Hindlimb muscle (tissue), 1 donor: ENCODE measurements around the gene MRPL14. TPM values are rescaled to one million over a fixed set of nuclear protein-coding genes. Genes with fewer than 3 reads are reported as not detected.
"Not testable (repeated sequence)": the region's sequence is repeated elsewhere in the genome, so short reads cannot be mapped to it uniquely, and the experiment has no call there.

Experiments used
- DNase-seq: peaks from one replicate; pipeline ENCODE4 v3.0.0-alpha.2; 2013
- polyA plus RNA-seq: library from polyadenylated mRNA; unstranded; fragments of 120-200 nt; gene quantifications from one replicate; pipeline ENCODE4 v1.2.1, GENCODE V29; 2013; ENCODE audit not compliant: insufficient read length

Gene MRPL14
- polyA plus RNA-seq, 1 donor, result 37.7 TPM

DNA sequence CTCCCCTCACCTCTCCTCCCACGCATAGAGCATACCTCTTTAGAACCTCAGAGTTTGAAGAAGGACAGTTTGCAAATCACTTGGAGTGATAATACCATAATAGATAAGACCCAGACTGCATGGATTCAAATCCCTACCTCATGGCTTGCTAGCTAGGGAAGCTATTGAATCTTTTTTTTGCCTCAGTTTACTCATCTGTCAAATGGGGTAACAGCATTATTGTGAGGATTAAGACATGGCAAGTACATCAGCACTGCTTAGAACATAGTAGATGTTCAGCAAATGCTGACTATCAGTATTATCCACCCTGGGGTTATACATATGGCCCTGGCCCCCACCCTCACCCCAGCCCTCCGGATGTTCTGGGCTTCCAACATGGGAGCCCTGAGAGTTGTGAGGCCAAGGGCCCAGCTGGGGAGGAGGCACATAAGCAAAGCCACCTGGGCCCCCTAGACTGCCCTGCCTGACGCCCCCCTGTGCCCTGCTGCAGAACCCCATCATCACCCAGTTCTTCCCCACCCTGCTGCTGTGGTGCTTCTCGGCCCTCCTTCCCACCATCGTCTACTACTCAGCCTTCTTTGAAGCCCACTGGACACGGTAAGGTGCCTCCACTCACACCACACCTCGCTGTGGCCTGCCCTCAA lies 22.2 kb upstream of the MRPL14 start:
- DNase-seq, result no peak

DNA sequence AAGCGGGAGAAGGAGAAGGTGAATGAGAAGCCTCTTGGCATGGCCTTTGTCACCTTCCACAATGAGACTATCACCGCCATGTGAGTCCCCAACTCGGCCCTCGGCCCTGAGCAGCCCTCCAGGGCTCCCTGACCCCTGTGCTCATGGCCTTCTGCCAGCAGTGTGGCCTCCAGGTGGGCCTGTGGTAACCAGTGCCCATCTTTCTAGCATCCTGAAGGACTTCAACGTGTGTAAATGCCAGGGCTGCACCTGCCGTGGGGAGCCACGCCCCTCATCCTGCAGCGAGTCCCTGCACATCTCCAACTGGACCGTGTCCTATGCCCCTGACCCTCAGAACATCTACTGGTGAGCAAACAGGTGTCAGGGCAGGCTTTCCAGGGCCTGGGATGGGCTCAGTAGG lies 21.1 kb upstream of the MRPL14 start:
- DNase-seq, result no peak

DNA sequence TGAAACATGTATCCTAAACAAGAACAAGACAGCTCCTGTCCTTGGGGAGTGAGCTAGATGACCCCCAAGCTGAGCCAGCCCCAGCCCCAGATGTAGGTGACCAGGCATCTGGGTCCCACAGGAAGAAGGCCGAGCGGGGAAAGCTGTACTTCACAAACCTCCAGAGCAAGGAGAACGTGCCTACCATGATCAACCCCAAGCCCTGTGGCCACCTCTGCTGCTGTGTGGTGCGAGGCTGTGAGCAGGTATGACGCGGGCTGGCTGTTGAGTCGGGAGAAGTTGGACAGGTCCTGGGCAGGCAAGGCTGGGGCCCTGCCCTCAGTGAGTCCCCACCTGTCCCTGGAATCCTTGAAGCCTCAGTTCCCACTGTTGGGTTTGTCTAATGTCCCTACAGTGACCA lies 20.0 kb upstream of the MRPL14 start:
- DNase-seq, result no peak

DNA sequence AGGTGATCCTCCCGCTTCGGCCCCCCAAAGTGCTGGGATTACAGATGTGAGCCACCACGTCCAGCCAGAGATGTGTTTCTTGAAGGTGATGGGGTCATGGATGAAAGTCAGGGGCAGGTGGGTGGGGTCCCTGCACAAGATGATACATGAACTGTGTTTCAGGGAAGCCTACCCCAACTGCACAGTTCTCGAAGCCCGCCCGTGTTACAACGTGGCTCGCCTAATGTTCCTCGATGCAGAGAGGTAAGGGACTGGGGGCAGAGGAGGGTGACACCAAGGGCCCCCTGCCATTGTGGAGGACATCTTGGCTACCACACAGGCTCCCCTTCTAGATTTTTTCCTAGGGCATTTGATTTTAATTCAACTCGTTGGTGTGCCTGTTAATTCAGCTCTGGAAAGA lies 19.4 kb upstream of the MRPL14 start:
- DNase-seq, result no peak

DNA sequence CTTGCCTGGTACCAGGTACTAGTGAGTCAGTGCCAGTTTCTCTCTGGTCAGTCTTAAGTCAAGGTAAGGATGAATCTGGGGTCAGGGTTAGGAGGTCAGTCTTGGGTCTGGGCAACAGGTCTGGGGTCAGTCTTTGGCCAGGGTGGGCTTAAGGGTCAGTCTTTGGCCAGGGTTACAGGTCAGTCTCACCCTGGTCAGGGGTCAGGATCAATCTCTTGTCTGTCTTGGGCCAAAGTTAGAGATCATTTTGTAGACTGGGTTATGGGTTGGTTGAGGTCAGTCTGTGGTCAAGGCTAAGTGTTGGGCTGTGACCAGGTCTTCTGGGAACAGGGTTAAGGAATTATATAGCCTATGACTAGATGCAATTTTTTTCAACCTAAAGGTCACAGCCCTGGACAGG lies 18.6 kb upstream of the MRPL14 start:
- DNase-seq, result no peak

DNA sequence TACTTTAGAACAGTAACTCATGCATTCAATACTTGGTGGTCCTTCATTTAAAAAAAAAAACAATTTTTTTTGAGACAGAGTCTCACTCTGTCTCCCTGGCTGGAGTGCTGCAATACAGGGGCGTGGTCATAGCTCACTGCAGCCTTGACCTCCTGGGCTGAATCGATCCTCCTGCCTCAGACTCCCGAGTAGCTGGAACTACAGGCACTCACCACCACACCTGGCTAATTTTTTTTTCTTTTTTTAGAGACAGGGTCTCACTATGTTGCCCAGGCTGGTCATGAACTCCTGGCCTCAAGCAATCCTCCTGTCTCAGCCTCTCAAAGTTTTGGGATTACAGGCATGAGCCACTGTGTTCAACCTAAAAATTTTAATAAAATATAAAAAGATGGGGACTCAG lies 17.3 kb upstream of the MRPL14 start:
- DNase-seq, result not testable (repeated sequence)

DNA sequence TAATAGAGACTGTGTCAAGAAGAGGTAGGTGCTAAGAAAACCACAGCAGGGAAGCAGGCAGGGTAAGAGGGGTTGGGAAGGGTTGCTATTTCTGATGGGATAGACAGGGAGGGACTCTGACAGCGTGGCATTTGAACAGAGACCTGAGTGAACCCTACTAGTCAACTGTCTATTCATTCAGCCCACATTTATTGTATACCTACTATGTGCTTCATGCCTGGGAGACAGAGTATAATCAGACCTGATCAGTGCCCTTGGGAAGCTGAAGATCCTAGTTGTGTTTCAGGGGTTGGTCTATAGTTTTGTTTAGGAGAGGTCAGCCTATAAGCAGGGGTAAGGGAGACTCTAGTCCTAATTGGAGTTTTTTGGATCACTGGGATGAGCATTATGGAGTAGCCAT lies 16.5 kb upstream of the MRPL14 start:
- no peak for DNase-seq

DNA sequence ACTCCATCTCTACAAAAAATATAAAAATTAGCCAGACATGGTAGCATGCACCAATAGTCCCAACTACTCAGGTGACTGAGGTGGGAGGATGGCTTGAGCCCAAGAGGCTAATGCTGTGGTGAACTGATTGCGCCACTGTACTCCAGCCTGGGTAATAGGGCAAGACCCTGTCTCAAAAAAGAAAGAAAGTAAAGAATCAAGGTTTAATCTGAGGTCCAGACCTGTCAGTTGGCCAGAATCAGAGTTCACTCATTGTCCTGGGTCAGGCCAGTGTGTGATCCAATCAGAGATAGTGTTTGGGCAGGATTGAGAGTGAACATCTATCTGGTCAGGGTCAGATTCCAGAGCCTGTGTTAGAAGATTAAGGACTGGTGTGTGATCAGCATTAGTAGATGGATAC lies 15.6 kb upstream of the MRPL14 start:
- no peak for DNase-seq

DNA sequence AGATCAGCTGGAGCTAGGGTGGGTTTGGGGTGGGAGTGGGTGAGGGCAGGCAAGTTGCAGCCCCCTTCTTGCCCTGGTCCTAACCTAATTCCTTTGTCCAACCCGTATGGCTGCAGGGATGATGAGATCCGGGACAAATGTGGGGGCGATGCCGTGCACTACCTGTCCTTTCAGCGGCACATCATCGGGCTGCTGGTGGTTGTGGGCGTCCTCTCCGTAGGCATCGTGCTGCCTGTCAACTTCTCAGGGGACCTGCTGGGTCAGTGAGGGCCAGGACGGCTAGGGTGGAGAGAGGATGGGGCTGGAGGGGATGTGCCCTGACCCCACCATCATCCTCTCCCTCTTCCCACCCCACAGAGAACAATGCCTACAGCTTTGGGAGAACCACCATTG lies 12.1 kb upstream of the MRPL14 start:
- no peak for DNase-seq

DNA sequence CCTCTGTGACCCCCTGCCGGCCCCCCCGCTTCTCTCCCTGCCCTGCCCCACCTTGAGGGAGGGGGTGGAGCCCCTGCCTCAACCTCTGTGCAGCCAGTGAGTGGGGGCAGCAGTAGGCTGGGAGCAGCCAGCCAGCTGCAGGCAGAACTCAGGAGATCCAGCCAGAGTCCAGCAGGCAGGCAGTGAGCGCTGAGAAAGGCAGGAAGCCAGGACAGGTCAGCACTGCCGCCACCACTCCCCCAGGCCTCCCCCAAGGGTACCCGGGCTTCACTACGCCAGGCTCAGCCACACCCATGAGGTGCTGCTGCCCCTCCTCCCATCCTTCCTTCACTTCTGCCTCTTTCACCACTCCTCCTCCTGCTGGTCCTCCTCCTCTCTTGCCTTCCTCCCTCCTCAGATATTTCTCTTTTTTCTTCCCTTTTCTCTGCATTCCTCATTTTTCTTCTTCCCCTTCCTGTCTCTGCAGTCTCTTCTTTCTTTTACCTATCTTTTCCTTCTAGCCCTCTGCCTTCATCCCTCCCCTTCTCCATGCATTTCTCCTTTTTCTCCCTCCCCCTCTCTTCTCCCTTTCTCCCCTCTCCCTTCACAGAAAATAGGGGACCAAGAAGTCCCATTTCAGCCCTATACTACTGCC lies 11.6 kb upstream of the MRPL14 start:
- DNase-seq, result no peak

DNA sequence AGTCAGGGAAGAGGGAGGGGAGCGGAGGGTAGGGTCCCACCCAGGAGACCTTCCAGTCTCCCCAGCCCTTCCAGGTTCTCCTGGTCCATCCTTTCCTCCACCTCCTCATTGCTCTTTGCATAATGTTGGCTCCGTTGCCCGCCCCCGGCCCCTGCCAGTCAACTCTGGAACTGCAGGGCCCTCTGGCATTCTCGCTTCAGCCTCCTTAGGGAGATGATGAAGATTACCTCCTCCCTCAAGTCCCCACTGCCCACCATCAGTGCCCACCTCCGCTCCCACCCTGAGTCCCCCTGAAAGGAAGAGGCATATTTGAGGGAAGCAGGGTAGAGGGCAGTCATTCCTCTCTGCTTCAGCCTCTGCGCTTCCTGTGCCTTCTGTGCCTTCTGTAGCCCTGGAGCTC lies 8.6 kb upstream of the MRPL14 start:
- DNase-seq, result no peak

DNA sequence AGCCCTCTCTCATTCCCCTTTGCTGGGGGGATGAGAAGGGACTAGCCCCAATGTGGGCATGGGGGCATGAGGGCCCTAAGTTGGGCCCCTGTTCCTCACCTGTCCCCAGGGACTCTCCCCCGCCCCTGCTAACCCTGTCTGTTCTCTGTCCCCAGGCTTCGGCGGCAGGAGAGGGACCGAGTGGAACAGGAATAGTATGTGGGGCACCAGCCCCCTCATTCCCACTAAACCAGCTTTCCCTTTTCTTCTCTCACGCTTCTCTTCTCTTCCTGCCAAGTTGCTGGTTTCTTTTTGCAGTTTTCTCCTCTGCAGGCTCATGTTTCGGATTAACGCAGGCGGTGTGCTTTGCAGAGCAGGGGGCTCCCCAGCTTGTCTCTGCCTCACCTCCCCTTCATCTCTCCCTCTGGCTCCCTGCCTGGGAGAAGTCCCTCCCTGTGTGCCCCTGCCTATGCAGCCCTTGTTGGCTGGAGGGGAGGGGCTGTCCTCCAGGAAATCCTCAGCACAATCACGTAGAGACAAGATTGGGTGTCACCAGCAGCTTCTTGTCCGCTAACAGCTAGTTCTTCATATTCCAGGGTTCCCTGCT lies 8.0 kb upstream of the MRPL14 start:
- no peak for DNase-seq

DNA sequence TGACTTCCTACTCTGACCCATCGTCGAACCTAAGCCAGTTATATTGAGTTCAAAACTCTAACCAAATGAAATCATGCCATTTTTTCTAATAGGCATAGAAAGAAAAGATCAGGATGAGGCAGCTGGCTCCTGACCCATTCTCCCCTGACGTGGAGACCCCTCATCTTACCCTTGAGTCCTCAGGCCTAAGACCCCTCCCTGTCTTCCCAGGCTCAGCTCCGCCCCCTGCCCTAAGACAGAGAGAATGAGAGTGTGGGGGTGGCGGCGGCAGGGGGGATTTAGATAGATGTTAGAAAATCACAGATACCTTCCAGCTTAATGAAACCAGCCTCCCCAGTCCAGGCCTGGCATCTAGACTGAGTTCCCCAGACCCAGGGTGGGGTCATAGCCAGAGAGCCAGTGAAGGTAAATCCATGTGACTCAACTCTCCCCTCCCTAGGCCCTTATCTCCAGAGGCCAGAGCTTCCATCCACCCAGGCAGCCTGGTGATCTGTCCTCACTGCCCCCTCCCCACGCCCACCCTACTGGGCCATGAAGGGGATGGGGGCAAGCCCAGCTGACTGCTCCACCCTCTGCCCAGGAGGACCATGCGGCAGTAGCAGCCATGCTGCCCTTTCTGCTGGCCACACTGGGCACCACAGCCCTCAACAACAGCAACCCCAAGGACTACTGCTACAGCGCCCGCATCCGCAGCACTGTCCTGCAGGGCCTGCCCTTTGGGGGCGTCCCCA lies 6.9 kb upstream of the MRPL14 start:
- no peak for DNase-seq

DNA sequence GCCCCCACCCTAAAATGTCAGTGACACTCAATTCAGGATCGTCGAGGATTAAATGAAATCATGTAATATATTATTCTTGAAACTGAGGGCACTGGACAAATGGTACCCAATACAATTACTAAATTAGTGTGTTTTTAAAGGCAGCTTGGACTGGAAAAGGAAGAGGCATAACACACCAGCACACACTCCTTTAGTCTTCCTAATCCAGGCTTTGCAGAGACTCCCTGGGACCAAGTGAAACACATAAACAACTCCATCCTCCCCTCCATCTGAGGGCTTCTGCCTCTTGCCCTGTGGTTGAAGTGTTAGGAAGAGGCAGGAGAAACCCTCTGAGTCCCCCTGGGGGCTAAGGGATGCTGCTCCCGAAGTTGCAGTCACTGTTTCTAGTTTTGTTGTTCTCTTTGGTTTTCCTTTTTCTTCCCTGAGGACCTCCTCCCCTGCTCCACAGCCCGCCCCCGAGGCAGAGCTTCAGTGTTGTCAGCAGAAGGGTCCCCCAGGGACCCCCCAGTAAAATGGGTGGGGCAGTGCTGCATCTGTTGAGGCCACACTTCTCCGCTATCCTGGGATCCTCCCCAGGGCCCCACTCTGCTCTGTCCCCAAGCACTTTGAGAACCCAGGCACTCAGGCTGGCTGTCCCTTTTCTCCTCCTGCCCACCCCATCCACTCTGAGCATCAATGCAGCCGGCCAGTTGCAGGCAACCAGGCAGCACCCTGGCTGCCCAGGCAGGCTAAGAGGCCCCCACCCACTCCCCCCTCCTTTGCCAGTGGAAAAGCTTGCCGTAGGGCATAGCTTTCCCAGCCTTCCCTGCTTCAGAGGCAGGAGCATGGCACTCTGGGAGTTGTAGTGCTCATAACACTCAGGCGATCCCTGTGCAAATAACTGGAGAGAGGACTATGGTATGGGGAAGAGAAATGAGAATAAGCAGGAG lies 6.0 kb upstream of the MRPL14 start:
- no peak for DNase-seq

DNA sequence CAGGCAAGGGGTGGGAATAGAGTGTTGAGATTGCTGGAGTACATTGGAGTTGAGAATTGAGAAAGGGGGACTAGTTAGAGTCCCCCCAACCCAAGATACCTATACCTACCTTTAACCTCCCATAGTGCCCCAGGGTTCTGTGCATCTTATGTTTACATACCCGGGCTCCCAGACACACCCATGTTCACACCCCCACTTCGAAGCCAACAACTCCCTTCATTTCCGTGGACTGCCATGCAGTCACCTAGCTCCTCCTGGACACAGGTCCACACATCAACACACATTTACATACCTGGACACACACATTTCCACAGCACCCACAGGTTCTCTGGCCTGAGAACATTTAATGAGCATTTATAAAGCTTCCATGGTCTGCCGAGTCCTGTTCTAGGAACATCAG lies 5.2 kb upstream of the MRPL14 start:
- no peak for DNase-seq

DNA sequence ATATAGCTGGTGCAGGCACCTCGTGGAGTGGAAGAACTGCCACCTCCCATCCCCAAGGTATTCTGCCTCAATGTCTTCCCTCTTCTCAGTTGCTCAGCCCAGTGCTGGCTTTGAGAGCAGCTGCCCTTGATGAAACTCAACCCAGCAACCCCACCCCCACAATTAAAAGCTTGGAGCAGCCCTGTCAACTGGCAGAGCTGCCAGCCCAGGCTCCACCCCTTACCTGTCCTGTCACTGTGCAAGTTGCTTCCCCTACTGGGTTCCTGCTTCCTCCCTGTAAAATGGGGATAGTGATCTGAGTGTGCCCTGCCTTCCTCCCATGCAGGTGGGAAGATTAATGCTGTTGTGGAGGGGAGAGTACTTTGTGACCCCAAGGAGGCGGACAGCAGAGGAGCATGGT lies 4.6 kb upstream of the MRPL14 start:
- no peak for DNase-seq

DNA sequence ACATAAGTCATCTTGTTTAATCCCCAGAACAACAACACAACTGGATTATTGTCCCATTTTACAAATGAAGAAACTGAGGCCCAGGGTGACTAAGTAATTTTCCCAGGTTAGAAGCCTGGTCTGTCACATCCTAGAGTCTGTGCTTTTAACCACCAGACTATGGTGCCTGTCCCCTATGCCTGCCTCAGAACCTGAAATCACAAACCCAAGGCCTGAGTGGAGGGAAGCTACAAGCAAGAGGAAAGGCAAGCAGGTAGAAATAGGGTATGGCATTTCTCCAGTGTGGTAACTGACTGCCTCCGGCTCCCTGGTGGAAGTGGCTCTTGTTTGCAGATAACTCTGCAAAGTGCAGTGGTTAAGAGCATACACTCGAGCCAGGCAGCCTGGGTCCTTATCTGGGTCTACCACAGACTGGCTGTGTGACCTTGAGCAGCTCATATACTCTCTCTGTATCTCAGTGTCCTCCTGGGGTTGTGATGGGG lies 2.6 kb upstream of the MRPL14 start:
- no peak for DNase-seq

DNA sequence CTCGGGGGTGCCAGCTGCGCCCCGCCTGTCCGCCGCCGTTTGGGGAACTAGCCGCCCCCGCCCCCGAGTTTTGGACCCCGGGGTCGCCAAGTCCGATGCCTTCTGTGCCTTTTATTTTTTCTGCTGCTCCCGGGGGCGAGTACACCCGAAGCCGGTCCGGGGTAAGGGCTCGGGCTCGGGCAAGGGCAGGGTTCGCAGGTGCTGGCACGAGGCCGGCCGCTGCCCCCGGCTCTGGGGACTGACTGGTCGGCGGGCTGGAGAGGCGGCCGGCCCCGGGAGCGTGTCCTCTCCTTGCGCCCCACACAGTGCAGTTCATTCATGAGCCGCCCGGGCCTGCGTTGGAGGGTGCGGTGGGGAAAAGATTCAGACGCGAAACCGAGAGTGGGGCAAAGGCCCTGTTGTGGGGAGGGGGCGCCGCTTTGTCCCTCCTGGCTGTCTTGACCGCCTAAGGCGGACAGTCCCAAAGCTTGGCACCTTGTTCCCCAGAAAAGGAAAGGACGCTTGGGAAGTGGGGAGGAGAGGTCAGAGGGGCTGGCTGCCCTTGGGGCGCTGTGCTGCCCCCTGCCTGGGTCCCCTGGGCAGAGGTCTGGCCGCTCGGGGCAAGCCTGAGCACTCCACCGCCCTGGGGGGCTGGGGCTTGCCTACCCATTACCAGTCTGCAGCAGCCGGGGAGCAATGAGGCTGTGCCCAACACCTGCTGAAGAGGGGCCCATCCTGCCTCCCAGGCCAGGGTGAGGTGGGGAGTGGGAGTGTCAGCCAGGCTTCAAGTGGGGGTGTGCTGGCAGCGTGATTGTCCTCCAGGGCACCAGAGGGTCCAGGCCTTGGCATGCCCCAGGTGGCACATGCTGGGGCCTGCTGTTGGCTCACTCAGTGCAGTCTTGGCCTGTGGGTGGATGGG lies 1.0 kb upstream of the MRPL14 start:
- DNase-seq, result no peak

DNA sequence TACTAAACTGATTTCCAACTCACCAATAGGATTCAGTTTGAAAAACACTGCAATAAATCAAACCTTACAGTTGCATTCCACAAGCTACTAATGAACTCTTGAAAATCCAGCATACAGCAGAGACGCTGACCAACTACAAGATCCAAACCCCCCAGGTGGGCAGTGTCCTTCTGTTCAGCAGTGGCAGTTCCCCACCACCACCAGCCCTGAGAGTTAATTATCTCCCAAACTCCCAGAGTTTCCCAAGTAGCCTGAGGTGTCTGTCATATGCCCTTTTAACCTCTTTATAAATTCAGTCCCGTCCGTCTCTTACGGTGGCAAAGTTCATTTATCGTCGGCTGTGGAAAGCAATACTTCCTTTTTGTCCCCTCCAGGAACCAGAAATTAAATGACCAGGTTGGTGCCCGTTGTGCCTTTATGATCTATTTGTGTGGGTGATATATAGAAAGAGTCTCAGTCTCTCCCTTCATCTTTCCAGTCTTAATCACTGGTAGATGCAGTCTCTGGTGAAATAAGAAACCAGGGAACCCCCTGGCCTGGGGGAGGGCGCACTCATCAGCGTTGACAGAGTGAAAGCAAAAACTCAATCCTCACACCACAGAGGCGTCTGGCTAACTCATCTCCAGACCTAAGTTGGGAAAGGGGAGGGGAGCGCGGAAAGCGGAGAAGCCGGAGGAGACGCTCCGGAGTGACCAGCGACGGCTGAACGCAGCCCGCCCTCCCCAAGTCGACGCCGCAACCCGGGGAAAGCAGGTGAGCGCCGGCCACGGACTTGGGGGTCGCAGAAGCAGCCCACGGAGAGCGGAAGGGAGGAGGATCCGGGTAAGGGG lies 717 bp downstream of the MRPL14 start:
- peak; percentile 72 for DNase-seq

DNA sequence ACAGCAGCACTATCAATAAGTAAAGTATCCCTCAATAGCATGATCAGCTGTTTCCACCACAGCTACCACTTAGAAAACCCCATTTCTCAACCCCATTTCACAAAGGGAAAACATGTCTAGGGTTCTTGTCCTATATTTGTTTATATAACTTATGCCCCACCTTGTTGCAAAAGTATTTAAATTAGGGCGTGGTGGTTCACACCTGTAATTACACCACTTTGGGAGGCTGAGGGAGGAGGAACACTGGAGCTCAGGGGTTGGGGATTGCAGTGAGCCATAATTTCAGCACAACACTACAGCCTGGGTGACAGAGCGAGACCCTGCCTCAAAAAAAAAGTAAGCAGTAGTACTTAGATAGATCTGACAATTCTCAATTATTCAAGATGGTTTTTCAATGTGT lies 3.7 kb downstream of the MRPL14 start:
- no peak for DNase-seq
